Tibial nerve (tissue), 4 donors: ENCODE measurements around the gene TMEM47. TPM values are rescaled to one million over a fixed set of nuclear protein-coding genes. Genes with fewer than 3 reads are reported as not detected.
A peak's percentile ranks its signal among the peaks of the same experiment; 100 is the strongest.

Experiments
- DNase-seq, 2 donors: peaks; one replicate each; pipeline ENCODE4 v3.0.0-alpha.2; 2019; ENCODE audit warnings: low spot score in 2 of 2
- H3K27ac ChIP-seq, 4 donors: fragments of 200-600 bp; sonication (generic) in 3 of 4; one replicate each; pipeline ENCODE4 v1.5.1; 2017 to 2019; ENCODE audit warnings: mild to moderate bottlenecking in 1 of 4
- H3K27me3 ChIP-seq, 2 donors: fragments of 200-600 bp; sonication (generic) in 1 of 2; one replicate each; pipeline versions ENCODE4 v1.5.1 to v1.6.0; 2017 to 2019
- H3K36me3 ChIP-seq, 3 donors: fragments of 200-600 bp; sonication (generic); one replicate each; pipeline ENCODE4 v1.5.1; 2018 to 2019
- H3K4me1 ChIP-seq, 4 donors: fragments of 200-600 bp; sonication (generic) in 3 of 4; one replicate each; pipeline ENCODE4 v1.5.1; 2017 to 2019
- H3K4me3 ChIP-seq, 4 donors: fragments of 200-600 bp; sonication (generic) in 3 of 4; one replicate each; pipeline ENCODE4 v1.5.1; 2017 to 2019; ENCODE audit warnings: mild to moderate bottlenecking in 1 of 4, moderate library complexity in 1 of 4
- H3K9me3 ChIP-seq, 4 donors: fragments of 200-600 bp; sonication (generic) in 3 of 4; one replicate each; pipeline ENCODE4 v1.5.1; 2017 to 2019
- CTCF ChIP-seq, 5 experiments: fragments of 200-600 bp in 3 of 5; fragments of 450-650 bp in 2 of 5; sonication (generic) in 3 of 5; IDR thresholded peaks; one replicate each; pipeline ENCODE4 v1.5.1; 2016 to 2019; ENCODE audit warnings: antibody characterized with exemption in 5 of 5, mild to moderate bottlenecking in 3 of 5, moderate library complexity in 2 of 5
- EP300 ChIP-seq, 2 donors: sonication (generic); formaldehyde crosslinking; IDR thresholded peaks; one replicate each; pipeline ENCODE4 v1.6.1; 2017; ENCODE audit warnings: antibody characterized with exemption in 2 of 2, mild to moderate bottlenecking in 1 of 2
- POLR2A ChIP-seq, 2 donors: fragments of 450-650 bp; IDR thresholded peaks; one replicate each; pipeline ENCODE4 v1.6.1; 2017; ENCODE audit warnings: antibody characterized with exemption in 2 of 2, mild to moderate bottlenecking in 2 of 2, moderate library complexity in 2 of 2
- WGBS, 2 donors: methylation state at CpG; one replicate each; pipeline ENCODE4 v1.1.5; 2018; 5-methylcytosine and 5-hydroxymethylcytosine counted together
- total RNA-seq, 4 donors: library from RNA; depleted of rRNA; stranded (reverse); fragments of >200 nt; gene quantifications; one replicate each; pipeline ENCODE4 v1.1.0, GENCODE V29; 2016

Gene TMEM47
- total RNA-seq: 10 to 100 TPM; 24.3 to 46.0 (median 29.8) TPM

GRCh38 chrX:34656842-34657725 is at the start of gene TMEM47:
Gene TMEM47, minus strand, starts transcription at chrX:34657285. Its CDS starts 256 bp downstream, at chrX:34657029.
- TF ChIP-seq POLR2A (IDR thresholded peaks at IDR 0.05) (peak; percentile 50 to 82), CTCF (IDR thresholded peaks at IDR 0.05) (peak in 2 of 5 experiments; percentile 18 to 19), EP300 (IDR thresholded peaks at IDR 0.05) (no peak)
- H3K4me3 ChIP-seq: peak within 1 kb of the TSS; percentile 44 to 76 (median 45)
- H3K27me3 ChIP-seq: no peaks in the 10 kb centered on the region
- 26% methylated on average over 46 of the region's 100 CpGs; no CpG with 5 or more reads in 1 of the 2 donors for WGBS, 2 donors
- no peaks in the 10 kb centered on the region for H3K9me3 ChIP-seq
- no peaks in the 10 kb centered on the region for H3K4me1 ChIP-seq
- peak within 1 kb of the TSS; percentile 48 to 82 (median 76) for H3K27ac ChIP-seq
- H3K36me3 ChIP-seq: no peaks in the 10 kb centered on the region
- peak; percentile 17 to 30 for DNase-seq

GRCh38 chrX:34687095-34687494 is 30.0 kb upstream of the TMEM47 start:
- 61 to 82% methylated on average over 2 of the region's 2 CpGs for WGBS, 2 donors
- no peaks in the 10 kb centered on the region for H3K36me3 ChIP-seq
- no peak for DNase-seq
- H3K27me3 ChIP-seq: peaks cover 0 to 4% of the 10 kb centered on the region in 2 donors
- TF ChIP-seq POLR2A (IDR thresholded peaks at IDR 0.05) (no peak), CTCF (IDR thresholded peaks at IDR 0.05) (no peak), EP300 (IDR thresholded peaks at IDR 0.05) (no peak)
- H3K27ac ChIP-seq: no peak overlapping the region
- H3K4me1 ChIP-seq: no peaks in the 10 kb centered on the region
- no peaks in the 10 kb centered on the region for H3K9me3 ChIP-seq
- no peak overlapping the region for H3K4me3 ChIP-seq

GRCh38 chrX:34659575-34659974 is 2.5 kb upstream of the TMEM47 start:
- WGBS, 2 donors: 68 to 93% methylated on average over 1 of the region's 1 CpG
- H3K4me3 ChIP-seq: no peak overlapping the region
- H3K4me1 ChIP-seq: no peaks in the 10 kb centered on the region
- no peaks in the 10 kb centered on the region for H3K36me3 ChIP-seq
- H3K9me3 ChIP-seq: no peaks in the 10 kb centered on the region
- no peaks in the 10 kb centered on the region for H3K27me3 ChIP-seq
- TF ChIP-seq POLR2A (IDR thresholded peaks at IDR 0.05) (no peak), CTCF (IDR thresholded peaks at IDR 0.05) (no peak), EP300 (IDR thresholded peaks at IDR 0.05) (no peak)
- H3K27ac ChIP-seq: no peak overlapping the region
- DNase-seq: no peak

- no peaks in the 10 kb centered on the region for H3K9me3 ChIP-seq
- 80 to 96% methylated on average over 4 of the region's 4 CpGs for WGBS, 2 donors
- no peaks in the 10 kb centered on the region for H3K36me3 ChIP-seq
Measured at GRCh38 chrX:34658326-34658725, 1.2 kb upstream of the TMEM47 start.

More at GRCh38 chrX:34658326-34658725, 1.2 kb upstream of the TMEM47 start:
- no peak overlapping the region for H3K4me3 ChIP-seq
- no peaks in the 10 kb centered on the region for H3K4me1 ChIP-seq
- TF ChIP-seq EP300 (IDR thresholded peaks at IDR 0.05) (no peak), POLR2A (IDR thresholded peaks at IDR 0.05) (no peak), CTCF (IDR thresholded peaks at IDR 0.05) (no peak)
- no peaks in the 10 kb centered on the region for H3K27me3 ChIP-seq
- H3K27ac ChIP-seq: no peak overlapping the region
- no peak for DNase-seq
